HepG2 (cell line): Measurements from ENCODE around the gene TUBA4A. TPM values are rescaled to one million over a fixed set of nuclear protein-coding genes. Genes with fewer than 3 reads are reported as not detected.

Experiments
- CEBPG ChIP-seq: IDR thresholded peaks from 2 replicates; pipeline ENCODE4 v1.6.1; 2016
- ZFP36L2 ChIP-seq: sonication (generic); formaldehyde crosslinking; IDR thresholded peaks from 2 replicates; pipeline ENCODE4 v1.4.0; 2020; ENCODE audit warnings: missing genetic modification reagents
- ZNF318 ChIP-seq: sonication (generic); formaldehyde crosslinking; IDR thresholded peaks from 2 replicates; pipeline ENCODE4 v1.4.0; 2020; ENCODE audit warnings: mild to moderate bottlenecking, missing genetic modification reagents
- polyA plus RNA-seq, 8 experiments: library from polyadenylated mRNA; depleted of rRNA in 3 of 8; stranded (reverse) in 7 of 8; unstranded in 1 of 8; fragments of >200 nt; fragmentation: Illumina TruSeq in 4 of 8; extraction: Trizol in 4 of 8; gene quantifications; 2 replicates each; pipeline versions ENCODE4 v1.2.1 to v1.2.3, GENCODE V29; 2011 to 2016; ENCODE audit warnings: low read depth in 4 of 8, missing spikeins in 1 of 8, mixed read lengths in 1 of 8; ENCODE audit not compliant: insufficient read depth in 1 of 8
- total RNA-seq, 5 experiments: library from RNA; depleted of rRNA; stranded (reverse); fragments of >200 nt; fragmentation: Illumina TruSeq; extraction: Trizol; gene quantifications; 2 replicates each; pipeline ENCODE4 v1.2.3, GENCODE V29; 2016; ENCODE audit warnings: low read depth in 1 of 5
- TF ChIP-seq, protein P1 (sequence below): sonication (generic); formaldehyde crosslinking; IDR thresholded peaks from 2 replicates; pipeline ENCODE4 v1.5.0; 2020; ENCODE audit warnings: mild to moderate bottlenecking, missing genetic modification reagents, borderline replicate concordance
- TF ChIP-seq, protein P2 (sequence below): sonication (generic); formaldehyde crosslinking; IDR thresholded peaks from 2 replicates; pipeline ENCODE4 v1.8.0; 2022; ENCODE audit warnings: mild to moderate bottlenecking, missing genetic modification reagents
- TF ChIP-seq, protein P3 (sequence below): sonication (generic); formaldehyde crosslinking; IDR thresholded peaks from 2 replicates; pipeline ENCODE4 v1.4.0; 2020; ENCODE audit warnings: missing genetic modification reagents

The TUBA4A gene
- total and polyA plus RNA-seq, 2 of the 13 experiments (the other 11 are each of a cell fraction or from before 2014, with no cell fraction given): 1.3 to 12.7 TPM

DNA sequence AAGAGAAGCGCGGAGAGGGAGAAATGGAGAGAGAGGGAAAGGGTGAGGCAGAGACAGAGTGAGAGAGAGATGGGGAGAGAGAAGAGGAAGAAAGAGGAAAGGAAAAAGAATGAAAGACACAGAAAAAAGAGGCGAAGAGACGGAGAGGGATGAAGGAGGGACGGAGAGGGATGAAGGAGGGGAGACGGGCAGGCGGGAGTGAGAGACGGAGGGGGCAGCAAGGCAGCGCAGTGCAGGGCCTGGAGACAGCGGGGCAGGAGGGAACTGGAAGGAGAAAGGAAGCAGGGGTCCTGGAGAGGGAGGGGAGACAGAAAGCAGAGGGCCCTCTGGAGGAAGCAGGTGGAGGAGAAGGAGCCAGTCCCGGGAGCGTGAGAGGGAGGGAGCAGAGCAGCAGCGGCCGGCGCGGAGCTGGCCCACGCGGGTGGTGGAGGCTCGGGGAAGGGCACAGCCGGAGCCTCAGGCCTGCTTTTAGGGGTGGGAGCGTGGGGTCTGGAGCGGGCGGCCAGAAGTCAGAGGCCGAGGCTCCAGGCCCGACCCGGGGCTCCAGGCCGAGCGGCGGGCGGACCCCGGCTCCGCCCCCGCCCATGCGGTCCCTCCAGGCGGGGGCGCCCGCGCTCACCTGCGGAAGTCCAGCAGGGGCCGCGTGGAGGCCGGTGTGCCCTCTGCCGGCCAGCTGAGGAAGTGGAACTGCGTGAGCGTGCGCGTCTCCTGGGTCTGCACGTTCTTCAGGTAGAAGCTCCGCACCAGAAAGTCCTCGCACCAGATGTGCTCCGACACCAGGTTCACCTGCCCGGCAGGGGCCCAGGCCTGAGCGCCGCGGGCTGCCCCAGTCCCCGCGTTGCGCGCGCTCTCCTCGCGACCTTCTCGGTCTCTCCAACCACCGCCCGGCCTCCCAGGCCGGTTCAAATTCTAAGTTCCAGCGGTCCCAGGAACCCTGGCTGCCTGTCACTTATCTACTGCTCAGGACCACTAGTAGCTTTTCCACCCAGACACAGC, 40.9 kb upstream of the TUBA4A start (continued):
- TF ChIP-seq, protein P1, sequence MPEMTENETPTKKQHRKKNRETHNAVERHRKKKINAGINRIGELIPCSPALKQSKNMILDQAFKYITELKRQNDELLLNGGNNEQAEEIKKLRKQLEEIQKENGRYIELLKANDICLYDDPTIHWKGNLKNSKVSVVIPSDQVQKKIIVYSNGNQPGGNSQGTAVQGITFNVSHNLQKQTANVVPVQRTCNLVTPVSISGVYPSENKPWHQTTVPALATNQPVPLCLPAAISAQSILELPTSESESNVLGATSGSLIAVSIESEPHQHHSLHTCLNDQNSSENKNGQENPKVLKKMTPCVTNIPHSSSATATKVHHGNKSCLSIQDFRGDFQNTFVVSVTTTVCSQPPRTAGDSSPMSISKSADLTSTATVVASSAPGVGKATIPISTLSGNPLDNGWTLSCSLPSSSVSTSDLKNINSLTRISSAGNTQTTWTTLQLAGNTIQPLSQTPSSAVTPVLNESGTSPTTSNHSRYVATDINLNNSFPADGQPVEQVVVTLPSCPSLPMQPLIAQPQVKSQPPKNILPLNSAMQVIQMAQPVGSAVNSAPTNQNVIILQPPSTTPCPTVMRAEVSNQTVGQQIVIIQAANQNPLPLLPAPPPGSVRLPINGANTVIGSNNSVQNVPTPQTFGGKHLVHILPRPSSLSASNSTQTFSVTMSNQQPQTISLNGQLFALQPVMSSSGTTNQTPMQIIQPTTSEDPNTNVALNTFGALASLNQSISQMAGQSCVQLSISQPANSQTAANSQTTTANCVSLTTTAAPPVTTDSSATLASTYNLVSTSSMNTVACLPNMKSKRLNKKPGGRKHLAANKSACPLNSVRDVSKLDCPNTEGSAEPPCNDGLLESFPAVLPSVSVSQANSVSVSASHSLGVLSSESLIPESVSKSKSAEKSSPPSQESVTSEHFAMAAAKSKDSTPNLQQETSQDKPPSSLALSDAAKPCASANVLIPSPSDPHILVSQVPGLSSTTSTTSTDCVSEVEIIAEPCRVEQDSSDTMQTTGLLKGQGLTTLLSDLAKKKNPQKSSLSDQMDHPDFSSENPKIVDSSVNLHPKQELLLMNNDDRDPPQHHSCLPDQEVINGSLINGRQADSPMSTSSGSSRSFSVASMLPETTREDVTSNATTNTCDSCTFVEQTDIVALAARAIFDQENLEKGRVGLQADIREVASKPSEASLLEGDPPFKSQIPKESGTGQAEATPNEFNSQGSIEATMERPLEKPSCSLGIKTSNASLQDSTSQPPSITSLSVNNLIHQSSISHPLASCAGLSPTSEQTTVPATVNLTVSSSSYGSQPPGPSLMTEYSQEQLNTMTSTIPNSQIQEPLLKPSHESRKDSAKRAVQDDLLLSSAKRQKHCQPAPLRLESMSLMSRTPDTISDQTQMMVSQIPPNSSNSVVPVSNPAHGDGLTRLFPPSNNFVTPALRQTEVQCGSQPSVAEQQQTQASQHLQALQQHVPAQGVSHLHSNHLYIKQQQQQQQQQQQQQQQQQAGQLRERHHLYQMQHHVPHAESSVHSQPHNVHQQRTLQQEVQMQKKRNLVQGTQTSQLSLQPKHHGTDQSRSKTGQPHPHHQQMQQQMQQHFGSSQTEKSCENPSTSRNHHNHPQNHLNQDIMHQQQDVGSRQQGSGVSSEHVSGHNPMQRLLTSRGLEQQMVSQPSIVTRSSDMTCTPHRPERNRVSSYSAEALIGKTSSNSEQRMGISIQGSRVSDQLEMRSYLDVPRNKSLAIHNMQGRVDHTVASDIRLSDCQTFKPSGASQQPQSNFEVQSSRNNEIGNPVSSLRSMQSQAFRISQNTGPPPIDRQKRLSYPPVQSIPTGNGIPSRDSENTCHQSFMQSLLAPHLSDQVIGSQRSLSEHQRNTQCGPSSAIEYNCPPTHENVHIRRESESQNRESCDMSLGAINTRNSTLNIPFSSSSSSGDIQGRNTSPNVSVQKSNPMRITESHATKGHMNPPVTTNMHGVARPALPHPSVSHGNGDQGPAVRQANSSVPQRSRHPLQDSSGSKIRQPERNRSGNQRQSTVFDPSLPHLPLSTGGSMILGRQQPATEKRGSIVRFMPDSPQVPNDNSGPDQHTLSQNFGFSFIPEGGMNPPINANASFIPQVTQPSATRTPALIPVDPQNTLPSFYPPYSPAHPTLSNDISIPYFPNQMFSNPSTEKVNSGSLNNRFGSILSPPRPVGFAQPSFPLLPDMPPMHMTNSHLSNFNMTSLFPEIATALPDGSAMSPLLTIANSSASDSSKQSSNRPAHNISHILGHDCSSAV: no peak
- TF ChIP-seq CEBPG (CRISPR knock-in tag): no peak
- TF ChIP-seq, protein P2, sequence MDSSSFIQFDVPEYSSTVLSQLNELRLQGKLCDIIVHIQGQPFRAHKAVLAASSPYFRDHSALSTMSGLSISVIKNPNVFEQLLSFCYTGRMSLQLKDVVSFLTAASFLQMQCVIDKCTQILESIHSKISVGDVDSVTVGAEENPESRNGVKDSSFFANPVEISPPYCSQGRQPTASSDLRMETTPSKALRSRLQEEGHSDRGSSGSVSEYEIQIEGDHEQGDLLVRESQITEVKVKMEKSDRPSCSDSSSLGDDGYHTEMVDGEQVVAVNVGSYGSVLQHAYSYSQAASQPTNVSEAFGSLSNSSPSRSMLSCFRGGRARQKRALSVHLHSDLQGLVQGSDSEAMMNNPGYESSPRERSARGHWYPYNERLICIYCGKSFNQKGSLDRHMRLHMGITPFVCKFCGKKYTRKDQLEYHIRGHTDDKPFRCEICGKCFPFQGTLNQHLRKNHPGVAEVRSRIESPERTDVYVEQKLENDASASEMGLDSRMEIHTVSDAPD: 0 out of 2 replicates have a peak, but pooled peaks have one; percentile 4
- no peak for TF ChIP-seq ZFP36L2 (CRISPR knock-in tag)
- TF ChIP-seq, protein P3, sequence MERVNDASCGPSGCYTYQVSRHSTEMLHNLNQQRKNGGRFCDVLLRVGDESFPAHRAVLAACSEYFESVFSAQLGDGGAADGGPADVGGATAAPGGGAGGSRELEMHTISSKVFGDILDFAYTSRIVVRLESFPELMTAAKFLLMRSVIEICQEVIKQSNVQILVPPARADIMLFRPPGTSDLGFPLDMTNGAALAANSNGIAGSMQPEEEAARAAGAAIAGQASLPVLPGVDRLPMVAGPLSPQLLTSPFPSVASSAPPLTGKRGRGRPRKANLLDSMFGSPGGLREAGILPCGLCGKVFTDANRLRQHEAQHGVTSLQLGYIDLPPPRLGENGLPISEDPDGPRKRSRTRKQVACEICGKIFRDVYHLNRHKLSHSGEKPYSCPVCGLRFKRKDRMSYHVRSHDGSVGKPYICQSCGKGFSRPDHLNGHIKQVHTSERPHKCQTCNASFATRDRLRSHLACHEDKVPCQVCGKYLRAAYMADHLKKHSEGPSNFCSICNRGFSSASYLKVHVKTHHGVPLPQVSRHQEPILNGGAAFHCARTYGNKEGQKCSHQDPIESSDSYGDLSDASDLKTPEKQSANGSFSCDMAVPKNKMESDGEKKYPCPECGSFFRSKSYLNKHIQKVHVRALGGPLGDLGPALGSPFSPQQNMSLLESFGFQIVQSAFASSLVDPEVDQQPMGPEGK (CRISPR knock-in tag): peak; percentile 83
- TF ChIP-seq ZNF318 (CRISPR knock-in tag): no peak
